ENCODE results near the gene CNPPD1.

The CNPPD1 gene

GRCh38 chr2:219160186-219161017 lies 16.3 kb downstream of the CNPPD1 start, which contains the start of gene NHEJ1:
Gene NHEJ1 (minus strand): TSS chr2:219160815. CDS start chr2:219158362, 2,453 bp downstream.
- peak; percentile 95 for DNase-seq (ENCODE audit: low spot score)

- DNase-seq (ENCODE audit: low spot score): no peak
These were observed 16.9 kb downstream of the CNPPD1 start for GRCh38 chr2:219159771-219160185.

- DNase-seq (ENCODE audit: low spot score): no peak
These were observed 18.1 kb downstream of the CNPPD1 start for GRCh38 chr2:219158586-219158985.

GRCh38 chr2:219158025-219158424 lies 18.7 kb downstream of the CNPPD1 start:
- no peak for DNase-seq (ENCODE audit: low spot score)

- DNase-seq (ENCODE audit: low spot score): no peak
These were observed 19.3 kb downstream of the CNPPD1 start for GRCh38 chr2:219157396-219157795.

GRCh38 chr2:219155054-219155644 lies 21.6 kb downstream of the CNPPD1 start:
- DNase-seq (ENCODE audit: low spot score): peak; percentile 85

GRCh38 chr2:219149667-219150066 lies 27.1 kb downstream of the CNPPD1 start:
- no peak for DNase-seq (ENCODE audit: low spot score)

- no peak for DNase-seq (ENCODE audit: low spot score)
These were observed 34.4 kb downstream of the CNPPD1 start for GRCh38 chr2:219142329-219142728.

GRCh38 chr2:219140722-219141121 lies 36.0 kb downstream of the CNPPD1 start:
- DNase-seq (ENCODE audit: low spot score): no peak

- DNase-seq (ENCODE audit: low spot score): no peak
These were observed 42.7 kb downstream of the CNPPD1 start for GRCh38 chr2:219133976-219134375.

- DNase-seq (ENCODE audit: low spot score): no peak
These were observed 45.0 kb downstream of the CNPPD1 start for GRCh38 chr2:219131744-219132143.

- no peak for DNase-seq (ENCODE audit: low spot score)
These were observed 45.4 kb downstream of the CNPPD1 start for GRCh38 chr2:219131327-219131726.

GRCh38 chr2:219129589-219129988 lies 47.1 kb downstream of the CNPPD1 start:
- DNase-seq (ENCODE audit: low spot score): no peak

GRCh38 chr2:219128396-219128795 lies 48.3 kb downstream of the CNPPD1 start:
- DNase-seq (ENCODE audit: low spot score): no peak

- no peak for DNase-seq (ENCODE audit: low spot score)
These were observed 49.6 kb downstream of the CNPPD1 start for GRCh38 chr2:219127037-219127635.

- DNase-seq (ENCODE audit: low spot score): no peak
These were observed 50.2 kb downstream of the CNPPD1 start for GRCh38 chr2:219126555-219126954.

- DNase-seq (ENCODE audit: low spot score): no peak
These were observed 50.8 kb downstream of the CNPPD1 start for GRCh38 chr2:219125886-219126270.

- DNase-seq (ENCODE audit: low spot score): no peak
These were observed 51.4 kb downstream of the CNPPD1 start for GRCh38 chr2:219125225-219125885.

GRCh38 chr2:219124381-219125110 lies 52.2 kb downstream of the CNPPD1 start:
- DNase-seq (ENCODE audit: low spot score): no peak

- DNase-seq (ENCODE audit: low spot score): no peak
These were observed 53.2 kb downstream of the CNPPD1 start for GRCh38 chr2:219123356-219124135.
